ENCODE measurements around the gene RUNX1. TPM values are rescaled to one million over a fixed set of nuclear protein-coding genes. Genes with fewer than 3 reads are reported as not detected.

The RUNX1 gene
- total and polyA plus RNA-seq, 4 experiments from 2014 or later, result 6.0 to 96.3 (median 56.4) TPM

DNA sequence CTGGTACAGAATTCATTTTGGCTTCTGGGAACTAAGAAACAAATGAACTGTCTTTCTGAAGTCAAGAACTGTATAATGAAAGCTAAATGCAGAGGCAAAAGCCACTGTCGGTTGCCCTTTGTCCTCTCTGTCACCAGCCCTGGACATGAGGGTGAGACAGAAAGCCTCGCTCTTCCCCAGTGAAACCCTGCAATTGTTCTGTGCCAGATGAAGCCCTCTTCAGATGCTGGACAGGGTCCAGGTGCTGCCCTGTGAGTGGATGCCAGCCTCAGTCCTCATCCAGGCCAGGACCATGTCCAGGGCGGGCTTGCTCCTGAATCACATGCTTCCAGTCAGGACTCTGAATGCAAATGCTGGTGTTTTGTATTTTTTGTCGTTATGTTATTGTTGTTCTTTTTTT is 138.7 kb downstream of the RUNX1 start:
- intact Hi-C loops (cut with micrococcal nuclease), result no loop called here
- no peak overlapping the region for H3K27ac ChIP-seq (ENCODE audit: low read depth, low read length)
- Mint-ChIP-seq H3K27me3 (no peaks in the 10 kb centered on the region), H3K4me3 (peak overlapping the region in 2 of 8 donors; percentile 5 to 26), H3K27ac (peak overlapping the region in 6 of 7 donors; percentile 9 to 93 (median 38)), H3K4me1 (peaks cover 71 to 100% (median 86%) of the 10 kb centered on the region in 4 donors), H3K9me3 (peaks cover 0 to 2% (median 0%) of the 10 kb centered on the region in 8 donors), H3K36me3 (peaks cover 20% of the 10 kb centered on the region in 2 donors)
- ChIA-PET POLR2A (ENCODE audit: partially characterized antibody) (no interaction called here), CTCF (ENCODE audit: partially characterized antibody) (interaction anchor here (0.9 kb wide), 1 partner anchor 95 kb away, joined by 6 read pairs; no protein-coding TSS in a partner anchor)
- no peaks in the 10 kb centered on the region for H3K27me3 ChIP-seq (ENCODE audit: insufficient read depth, low read length)
- H3K4me3 ChIP-seq (ENCODE audit: low read length in 2 of 2), result no peak overlapping the region
- no peaks in the 10 kb centered on the region for H3K9me3 ChIP-seq (ENCODE audit: control insufficient read depth in 1 of 2, low read length in 2 of 2)
- no peak for DNase-seq
- peaks cover 19% of the 10 kb centered on the region for H3K36me3 ChIP-seq (ENCODE audit: insufficient read depth, low read length)
- peaks cover 69% of the 10 kb centered on the region for H3K4me1 ChIP-seq (ENCODE audit: insufficient read depth, low read length)

DNA sequence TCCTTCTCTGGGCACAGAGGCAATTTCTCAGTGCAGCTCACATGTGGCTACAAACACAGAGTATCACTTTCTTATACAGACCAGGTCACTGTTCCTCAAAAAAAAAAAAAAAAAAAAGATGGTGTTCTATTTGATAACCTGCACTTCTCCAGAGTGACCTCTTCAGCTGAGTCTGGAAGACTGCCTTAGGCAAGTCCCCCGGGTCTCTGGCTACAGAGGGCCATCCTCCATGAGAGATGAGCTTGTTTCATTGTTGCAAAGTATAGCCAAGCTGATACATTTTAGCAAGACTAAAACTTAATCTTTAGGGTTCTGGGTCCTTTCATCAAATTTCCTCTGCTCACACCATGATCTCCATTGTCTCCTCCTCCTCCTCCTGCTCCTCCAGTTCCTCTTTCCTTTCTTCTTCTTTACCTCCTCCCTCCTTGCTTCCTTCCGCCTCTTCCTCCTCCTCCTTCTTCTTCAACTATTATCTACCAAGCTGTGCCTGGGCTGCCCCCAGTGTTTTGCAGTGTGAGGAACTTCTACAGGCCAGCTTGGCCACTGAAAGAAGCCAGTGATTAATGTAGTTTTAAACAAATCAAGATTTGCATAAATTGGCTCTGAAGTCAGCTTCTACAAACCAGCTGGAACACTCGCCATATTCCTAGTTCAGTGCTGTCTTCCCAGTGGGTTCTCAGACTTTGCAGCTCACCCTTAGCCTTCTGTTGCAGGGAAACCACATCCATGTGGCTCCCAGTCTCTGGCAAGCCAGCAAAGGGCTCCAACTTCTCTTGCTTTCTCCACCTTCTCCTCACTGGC is 139.4 kb downstream of the RUNX1 start:
- Mint-ChIP-seq H3K9me3 (no peaks in the 10 kb centered on the region), H3K4me3 (peak overlapping the region in 2 of 8 donors; percentile 42 to 51), H3K27me3 (no peaks in the 10 kb centered on the region), H3K4me1 (peaks cover 67 to 100% (median 86%) of the 10 kb centered on the region in 4 donors), H3K36me3 (peaks cover 13 to 16% of the 10 kb centered on the region in 2 donors), H3K27ac (peak overlapping the region in 6 of 7 donors; percentile 1 to 93 (median 51))
- CTCF ChIA-PET (ENCODE audit: partially characterized antibody), result interaction anchor here (0.7 to 1.6 kb wide), 3 partner anchors 24 to 94 kb away, joined by 3 to 6 read pairs (median 3); no protein-coding TSS in a partner anchor
- POLR2A ChIA-PET (ENCODE audit: partially characterized antibody), result interaction anchor here (0.6 kb wide), 2 partner anchors 137 to 1389 kb away, joined by 3 to 4 read pairs; no protein-coding TSS in a partner anchor
- no peak overlapping the region for H3K4me3 ChIP-seq (ENCODE audit: low read length in 2 of 2)
- intact Hi-C loops (cut with micrococcal nuclease), result no loop called here
- H3K27me3 ChIP-seq (ENCODE audit: insufficient read depth, low read length), result no peaks in the 10 kb centered on the region
- peaks cover 74% of the 10 kb centered on the region for H3K4me1 ChIP-seq (ENCODE audit: insufficient read depth, low read length)
- H3K36me3 ChIP-seq (ENCODE audit: insufficient read depth, low read length), result peaks cover 16% of the 10 kb centered on the region
- no peaks in the 10 kb centered on the region for H3K9me3 ChIP-seq (ENCODE audit: control insufficient read depth in 1 of 2, low read length in 2 of 2)
- no peak for DNase-seq
- H3K27ac ChIP-seq (ENCODE audit: low read depth, low read length), result no peak overlapping the region

- peaks cover 62 to 89% (median 77%) of the 10 kb centered on the region in 4 donors for H3K4me1 Mint-ChIP-seq
- no peaks in the 10 kb centered on the region for H3K27me3 Mint-ChIP-seq
- no peak for DNase-seq
- Histone ChIP-seq H3K27me3 (ENCODE audit: insufficient read depth, low read length) (no peaks in the 10 kb centered on the region), H3K36me3 (ENCODE audit: insufficient read depth, low read length) (peaks cover 5% of the 10 kb centered on the region), H3K27ac (ENCODE audit: low read depth, low read length) (no peak overlapping the region), H3K4me1 (ENCODE audit: insufficient read depth, low read length) (peaks cover 79% of the 10 kb centered on the region), H3K9me3 (ENCODE audit: control insufficient read depth in 1 of 2, low read length in 2 of 2) (no peaks in the 10 kb centered on the region), H3K4me3 (ENCODE audit: low read length in 2 of 2) (no peak overlapping the region)
- H3K4me3 Mint-ChIP-seq, result peak overlapping the region in 3 of 8 donors; percentile 0 to 11 (median 11)
- ChIA-PET CTCF (ENCODE audit: partially characterized antibody) (interaction anchor here (1.6 kb wide), 1 partner anchor 25 kb away, joined by 3 read pairs; no protein-coding TSS in a partner anchor), POLR2A (ENCODE audit: partially characterized antibody) (interaction anchor here (0.7 kb wide), 1 partner anchor 29 kb away, joined by 3 read pairs; no protein-coding TSS in a partner anchor)
- H3K27ac Mint-ChIP-seq, result peak overlapping the region in 5 of 7 donors; percentile 0 to 62 (median 2)
- H3K9me3 Mint-ChIP-seq, result no peaks in the 10 kb centered on the region
- peaks cover 7 to 8% of the 10 kb centered on the region in 2 donors for H3K36me3 Mint-ChIP-seq
- intact Hi-C loops (cut with micrococcal nuclease), result no loop called here
These were observed 140.6 kb downstream of the RUNX1 start for GRCh38 chr21:34908419-34909055.

DNA sequence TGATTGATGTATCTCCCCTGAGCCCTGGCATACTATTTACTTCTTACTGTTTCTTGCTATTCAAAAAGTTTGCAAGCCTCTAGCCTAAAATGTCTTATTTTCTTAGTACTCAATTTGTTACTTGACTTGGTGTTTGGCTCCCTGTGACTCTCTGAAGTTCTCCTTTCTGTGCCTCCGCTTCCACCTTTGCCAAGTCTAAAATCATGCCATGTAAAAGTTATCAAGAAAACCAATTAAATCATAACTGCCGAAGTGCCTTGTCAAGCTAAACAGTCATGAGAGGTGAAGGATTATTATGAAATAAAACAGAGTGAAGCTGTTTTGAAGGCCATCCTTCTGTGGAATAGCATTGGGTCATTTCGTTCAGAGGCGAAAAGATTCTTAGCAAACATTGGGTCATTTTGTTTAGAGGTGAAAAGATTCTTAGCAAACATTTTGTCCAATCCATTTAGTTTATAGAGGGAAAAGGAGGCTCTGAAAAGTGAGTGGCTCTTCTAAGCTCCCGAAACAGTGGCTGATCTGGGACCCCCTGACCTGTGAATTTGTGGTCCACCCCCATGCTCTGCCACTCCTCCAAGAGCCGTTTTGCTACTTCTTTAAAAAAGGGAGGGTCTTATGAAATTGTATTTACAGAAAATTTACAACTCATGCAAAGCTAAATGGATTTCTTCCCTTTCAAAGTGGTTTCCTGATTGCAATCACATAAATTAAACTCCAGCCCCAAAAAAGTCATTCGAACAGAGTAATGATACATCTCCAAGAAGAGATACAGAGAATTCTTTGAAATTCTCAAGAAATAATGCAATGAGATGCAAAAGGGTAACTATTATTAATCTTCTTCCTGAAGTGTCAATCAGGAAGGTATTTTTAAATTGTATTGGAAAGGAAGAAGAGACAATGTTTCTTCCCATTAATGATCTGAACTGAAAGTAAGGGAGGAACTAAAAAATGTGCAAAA is 141.4 kb downstream of the RUNX1 start:
- Histone ChIP-seq H3K4me1 (ENCODE audit: insufficient read depth, low read length) (peaks cover 79% of the 10 kb centered on the region), H3K27me3 (ENCODE audit: insufficient read depth, low read length) (no peaks in the 10 kb centered on the region), H3K4me3 (ENCODE audit: low read length in 2 of 2) (no peak overlapping the region), H3K27ac (ENCODE audit: low read depth, low read length) (no peak overlapping the region), H3K9me3 (ENCODE audit: control insufficient read depth in 1 of 2, low read length in 2 of 2) (no peaks in the 10 kb centered on the region), H3K36me3 (ENCODE audit: insufficient read depth, low read length) (peaks cover 5% of the 10 kb centered on the region)
- intact Hi-C loops (cut with micrococcal nuclease), result no loop called here
- no peak for DNase-seq
- Mint-ChIP-seq H3K36me3 (peaks cover 7 to 8% of the 10 kb centered on the region in 2 donors), H3K27ac (peak overlapping the region; percentile 2 to 81 (median 58)), H3K9me3 (no peaks in the 10 kb centered on the region), H3K4me1 (peaks cover 58 to 81% (median 72%) of the 10 kb centered on the region in 4 donors), H3K4me3 (peak overlapping the region in 4 of 8 donors; percentile 0 to 24 (median 11)), H3K27me3 (no peaks in the 10 kb centered on the region)
- ChIA-PET POLR2A (ENCODE audit: partially characterized antibody) (interaction anchor here (0.7 kb wide), 2 partner anchors 14 to 29 kb away, joined by 3 read pairs; no protein-coding TSS in a partner anchor), CTCF (ENCODE audit: partially characterized antibody) (interaction anchor here (1.6 kb wide), 1 partner anchor 26 kb away, joined by 3 read pairs; no protein-coding TSS in a partner anchor)

DNA sequence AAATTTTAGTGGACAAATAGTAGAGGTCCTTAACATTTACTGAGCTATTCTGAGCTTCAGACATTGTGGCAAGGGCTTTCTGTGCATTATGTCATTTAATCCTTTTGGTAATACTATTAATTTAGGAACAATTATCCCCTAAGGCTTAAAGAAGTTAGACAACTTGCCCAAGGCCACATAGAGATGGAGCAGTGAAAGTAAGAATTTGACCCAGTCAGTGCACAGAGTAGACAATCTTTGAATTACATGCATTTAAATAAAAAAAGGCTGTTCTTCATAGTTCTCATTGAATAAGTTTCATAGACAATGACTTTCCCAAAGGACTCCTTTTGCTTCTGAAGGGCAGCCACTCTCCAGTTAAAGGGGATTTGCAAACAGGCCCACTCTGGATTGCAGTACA is 142.7 kb downstream of the RUNX1 start:
- no peaks in the 10 kb centered on the region for H3K36me3 ChIP-seq (ENCODE audit: insufficient read depth, low read length)
- Mint-ChIP-seq H3K27ac (peak overlapping the region in 5 of 7 donors; percentile 16 to 65 (median 41)), H3K36me3 (peaks cover 3 to 6% of the 10 kb centered on the region in 2 donors), H3K27me3 (no peaks in the 10 kb centered on the region), H3K4me3 (no peak overlapping the region), H3K9me3 (no peaks in the 10 kb centered on the region), H3K4me1 (peaks cover 47 to 68% (median 61%) of the 10 kb centered on the region in 4 donors)
- CTCF ChIA-PET (ENCODE audit: partially characterized antibody), result interaction anchor here (1.6 kb wide), 1 partner anchor 141 kb away, joined by 7 read pairs; no protein-coding TSS in a partner anchor
- DNase-seq, result no peak
- H3K4me1 ChIP-seq (ENCODE audit: insufficient read depth, low read length), result peaks cover 66% of the 10 kb centered on the region
- no peak overlapping the region for H3K4me3 ChIP-seq (ENCODE audit: low read length in 2 of 2)
- H3K27me3 ChIP-seq (ENCODE audit: insufficient read depth, low read length), result no peaks in the 10 kb centered on the region
- POLR2A ChIA-PET (ENCODE audit: partially characterized antibody), result interaction anchor here (1.0 to 1.1 kb wide), 2 partner anchors 108 to 142 kb away, joined by 3 read pairs; no protein-coding TSS in a partner anchor
- H3K27ac ChIP-seq (ENCODE audit: low read depth, low read length), result no peak overlapping the region
- H3K9me3 ChIP-seq (ENCODE audit: control insufficient read depth in 1 of 2, low read length in 2 of 2), result no peaks in the 10 kb centered on the region
- intact Hi-C loops (cut with micrococcal nuclease), result no loop called here

DNA sequence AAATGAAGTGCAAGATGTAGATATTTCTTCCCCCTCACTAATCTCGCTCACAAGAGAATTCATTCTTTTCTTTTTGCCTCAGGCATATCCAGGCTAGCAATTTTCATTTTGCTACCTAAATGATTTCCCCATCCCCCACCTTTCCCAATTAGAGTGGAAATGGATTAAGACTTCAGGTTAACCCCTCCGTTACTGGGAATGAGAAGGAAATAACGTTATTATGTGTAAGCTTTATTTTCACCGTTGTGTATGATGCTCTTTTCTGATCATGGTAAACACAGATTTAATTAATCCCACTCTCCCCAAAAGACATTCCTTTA is 143.9 kb downstream of the RUNX1 start:
- Histone ChIP-seq H3K36me3 (ENCODE audit: insufficient read depth, low read length) (no peaks in the 10 kb centered on the region), H3K4me3 (ENCODE audit: low read length in 2 of 2) (no peak overlapping the region), H3K9me3 (ENCODE audit: control insufficient read depth in 1 of 2, low read length in 2 of 2) (no peaks in the 10 kb centered on the region), H3K27ac (ENCODE audit: low read depth, low read length) (no peak overlapping the region), H3K4me1 (ENCODE audit: insufficient read depth, low read length) (peaks cover 58% of the 10 kb centered on the region), H3K27me3 (ENCODE audit: insufficient read depth, low read length) (no peaks in the 10 kb centered on the region)
- POLR2A ChIA-PET (ENCODE audit: partially characterized antibody), result interaction anchor here (0.7 kb wide), 1 partner anchor 142 kb away, joined by 5 read pairs; no protein-coding TSS in a partner anchor
- CTCF ChIA-PET (ENCODE audit: partially characterized antibody), result interaction anchor here (1.6 kb wide), 1 partner anchor 142 kb away, joined by 7 read pairs; no protein-coding TSS in a partner anchor
- H3K27ac Mint-ChIP-seq, result peak overlapping the region in 5 of 7 donors; percentile 15 to 77 (median 57)
- intact Hi-C loops (cut with micrococcal nuclease), result no loop called here
- H3K9me3 Mint-ChIP-seq, result no peaks in the 10 kb centered on the region
- no peaks in the 10 kb centered on the region for H3K27me3 Mint-ChIP-seq
- no peak for DNase-seq
- peaks cover 47 to 65% (median 56%) of the 10 kb centered on the region in 4 donors for H3K4me1 Mint-ChIP-seq
- H3K4me3 Mint-ChIP-seq, result peak overlapping the region in 1 of 8 donors; percentile 35
- peaks cover 3 to 4% of the 10 kb centered on the region in 2 donors for H3K36me3 Mint-ChIP-seq
